Testis (tissue), 2 donors: ENCODE data around the gene HSPG2.

Experiments used
- POLR2A ChIP-seq: fragments of 450-650 bp; IDR thresholded peaks from one replicate; pipeline ENCODE4 v1.6.1; 2017; ENCODE audit warnings: antibody characterized with exemption, mild to moderate bottlenecking, moderate library complexity
- TF ChIP-seq, protein P1 (sequence below), 3 experiments: fragments of 450-650 bp in 2 of 3; fragments of 200-600 bp in 1 of 3; sonication (generic) in 1 of 3; IDR thresholded peaks; one replicate each; pipeline ENCODE4 v1.5.1; 2016 to 2019; ENCODE audit warnings: antibody characterized with exemption in 3 of 3, mild to moderate bottlenecking in 2 of 3, moderate library complexity in 1 of 3

DNA sequence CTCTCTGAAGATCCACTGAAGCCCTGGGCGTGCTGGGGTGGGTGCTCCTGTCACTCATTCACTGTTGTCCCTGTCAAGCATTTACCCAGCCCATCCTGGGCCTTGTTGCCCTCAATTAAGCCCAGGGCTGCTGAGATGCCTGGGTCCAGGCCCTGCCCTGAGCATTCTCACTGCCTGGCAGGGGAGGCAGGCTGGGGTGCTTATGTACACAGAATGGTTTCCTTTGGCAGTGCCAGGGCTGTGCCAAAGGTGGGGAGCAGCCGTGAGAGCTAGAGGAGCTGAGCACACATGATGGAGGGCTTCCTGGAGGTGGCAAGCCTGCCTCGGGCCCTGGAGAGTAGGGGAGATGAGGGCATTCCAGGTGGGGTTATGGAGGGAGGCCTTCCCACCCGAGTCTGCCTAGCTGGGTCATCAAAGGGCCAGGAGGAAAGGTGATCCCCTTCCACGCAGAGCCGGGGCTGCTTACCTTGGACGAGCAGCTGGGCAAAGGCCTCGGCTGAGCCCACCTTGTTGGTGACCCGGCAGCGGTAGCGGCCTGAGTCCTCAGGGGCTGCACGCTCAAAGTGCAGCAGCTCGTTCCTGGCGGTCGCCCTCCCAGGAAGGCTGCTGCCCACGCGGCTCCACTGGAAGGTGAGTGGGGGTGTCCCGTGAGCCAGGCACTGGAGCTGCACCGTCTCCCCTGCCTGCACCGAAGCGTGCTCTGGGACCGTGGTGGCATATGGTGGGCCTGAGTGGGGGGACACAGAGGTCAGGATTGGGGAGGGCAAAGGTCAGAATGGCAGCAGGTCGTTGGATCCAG lies 98.6 kb downstream of the HSPG2 start:
- TF ChIP-seq, protein P1, sequence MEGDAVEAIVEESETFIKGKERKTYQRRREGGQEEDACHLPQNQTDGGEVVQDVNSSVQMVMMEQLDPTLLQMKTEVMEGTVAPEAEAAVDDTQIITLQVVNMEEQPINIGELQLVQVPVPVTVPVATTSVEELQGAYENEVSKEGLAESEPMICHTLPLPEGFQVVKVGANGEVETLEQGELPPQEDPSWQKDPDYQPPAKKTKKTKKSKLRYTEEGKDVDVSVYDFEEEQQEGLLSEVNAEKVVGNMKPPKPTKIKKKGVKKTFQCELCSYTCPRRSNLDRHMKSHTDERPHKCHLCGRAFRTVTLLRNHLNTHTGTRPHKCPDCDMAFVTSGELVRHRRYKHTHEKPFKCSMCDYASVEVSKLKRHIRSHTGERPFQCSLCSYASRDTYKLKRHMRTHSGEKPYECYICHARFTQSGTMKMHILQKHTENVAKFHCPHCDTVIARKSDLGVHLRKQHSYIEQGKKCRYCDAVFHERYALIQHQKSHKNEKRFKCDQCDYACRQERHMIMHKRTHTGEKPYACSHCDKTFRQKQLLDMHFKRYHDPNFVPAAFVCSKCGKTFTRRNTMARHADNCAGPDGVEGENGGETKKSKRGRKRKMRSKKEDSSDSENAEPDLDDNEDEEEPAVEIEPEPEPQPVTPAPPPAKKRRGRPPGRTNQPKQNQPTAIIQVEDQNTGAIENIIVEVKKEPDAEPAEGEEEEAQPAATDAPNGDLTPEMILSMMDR (IDR thresholded peaks at IDR 0.05), result no peak
- TF ChIP-seq POLR2A, result no peak
